ENCODE results near the gene UROC1.

GRCh38 chr3:126499401-126499800 is 18.2 kb downstream of the UROC1 start:
- no peak for TF ChIP-seq POLR2A (IDR thresholded peaks at IDR 0.05)
- no peak for TF ChIP-seq CTCF (IDR thresholded peaks at IDR 0.05)

All from upper lobe of left lung (tissue), 4 donors.